ENCODE data around the gene IFNAR1.

IFNAR1 gene

DNA sequence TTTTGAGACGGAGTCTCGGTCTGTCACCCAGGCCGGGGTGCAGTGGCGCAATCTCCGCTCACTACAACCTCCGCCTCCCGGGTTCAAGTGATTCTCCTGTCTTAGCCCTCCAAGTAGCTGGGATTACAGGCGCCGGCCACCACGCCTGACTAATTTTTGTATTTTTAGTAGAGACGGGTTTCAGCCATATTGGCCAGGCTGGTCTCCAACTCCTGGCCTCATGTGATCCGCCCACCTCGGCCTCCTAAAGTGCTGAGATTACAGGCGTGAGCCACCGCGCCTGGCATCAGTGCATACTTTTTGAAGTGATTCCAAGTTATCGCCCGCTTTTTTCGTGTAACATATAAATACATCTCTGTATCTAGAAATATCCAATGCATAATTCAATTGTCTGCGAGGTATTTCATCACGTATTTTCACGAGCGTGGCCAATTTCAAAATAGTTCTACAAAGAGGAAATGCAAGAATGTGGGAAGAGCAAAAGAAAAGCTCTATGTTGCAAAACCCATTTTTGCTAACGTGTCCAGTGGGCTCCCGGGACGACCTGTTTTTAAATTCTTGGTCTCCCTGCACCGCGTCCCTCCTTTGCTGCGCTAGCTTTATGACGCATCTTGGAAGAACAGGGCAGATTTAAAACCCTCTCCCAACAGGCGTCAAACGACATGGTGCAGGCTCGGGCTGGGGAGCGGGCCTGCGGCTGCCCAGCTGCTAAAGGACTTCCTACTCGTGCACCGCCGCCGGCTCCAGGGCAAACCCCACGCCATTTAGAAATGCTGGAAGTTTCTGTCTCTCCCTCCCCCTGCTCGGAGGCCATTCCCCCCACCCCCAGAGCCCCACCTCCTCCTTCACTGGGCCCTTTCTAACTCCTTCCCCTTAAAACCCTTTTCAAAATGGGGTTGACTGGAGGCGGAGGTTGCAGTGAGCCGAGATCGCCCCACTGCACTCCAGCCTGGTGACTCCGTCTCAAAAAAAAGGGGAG lies 77.5 kb downstream of the IFNAR1 start:
- DNase-seq (ENCODE audit: low spot score): peak; percentile 54

- peak; percentile 87 for DNase-seq (ENCODE audit: low spot score)
Observed at GRCh38 chr21:33403128-33403785, 78.5 kb downstream of the IFNAR1 start, which contains the start of gene IFNGR2. Gene IFNGR2, plus strand, starts transcription at chr21:33403413. Its CDS starts 131 bp downstream, at chr21:33403544.

- peak; percentile 75 for DNase-seq (ENCODE audit: low spot score)
Observed at GRCh38 chr21:33403786-33404585, 79.2 kb downstream of the IFNAR1 start.

GRCh38 chr21:33406493-33406892 lies 81.7 kb downstream of the IFNAR1 start:
- no peak for DNase-seq (ENCODE audit: low spot score)

Data from D341Med (cell line).